ENCODE measurements around the gene KAZN.

DNA sequence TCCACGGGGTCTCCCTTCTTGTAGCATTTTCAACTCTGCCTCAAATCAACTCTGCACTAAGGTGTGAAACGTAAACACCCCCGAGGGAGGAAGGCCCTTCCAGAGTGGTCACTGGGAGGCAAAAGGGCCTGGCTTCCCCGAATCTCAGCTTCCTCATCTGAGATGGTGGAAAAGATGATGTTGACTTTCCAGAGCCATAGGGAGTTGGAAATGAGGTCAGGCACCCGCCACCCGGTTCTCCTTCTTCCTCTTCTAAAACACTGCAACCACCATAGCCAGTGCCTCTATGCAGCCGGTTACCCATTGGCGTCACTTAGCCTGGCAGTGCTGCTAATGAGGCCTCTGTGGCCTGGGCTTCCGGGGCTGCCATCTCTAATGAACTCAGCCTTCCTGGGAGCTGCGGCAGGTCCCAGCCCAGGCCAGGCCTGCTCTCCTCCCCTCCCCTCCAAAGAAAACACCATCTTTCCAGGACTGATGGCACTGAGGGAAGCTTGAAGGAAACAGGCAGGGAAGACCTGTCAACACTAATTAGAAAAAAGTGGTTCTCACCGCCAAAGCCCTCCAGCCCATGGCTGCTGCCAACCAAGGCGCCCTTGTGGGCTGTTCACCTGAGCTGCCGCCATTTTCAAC, 175.0 kb downstream of the KAZN start:
- TF ChIP-seq POLR2A (IDR thresholded peaks at IDR 0.05): no peak
- TF ChIP-seq, protein P1, sequence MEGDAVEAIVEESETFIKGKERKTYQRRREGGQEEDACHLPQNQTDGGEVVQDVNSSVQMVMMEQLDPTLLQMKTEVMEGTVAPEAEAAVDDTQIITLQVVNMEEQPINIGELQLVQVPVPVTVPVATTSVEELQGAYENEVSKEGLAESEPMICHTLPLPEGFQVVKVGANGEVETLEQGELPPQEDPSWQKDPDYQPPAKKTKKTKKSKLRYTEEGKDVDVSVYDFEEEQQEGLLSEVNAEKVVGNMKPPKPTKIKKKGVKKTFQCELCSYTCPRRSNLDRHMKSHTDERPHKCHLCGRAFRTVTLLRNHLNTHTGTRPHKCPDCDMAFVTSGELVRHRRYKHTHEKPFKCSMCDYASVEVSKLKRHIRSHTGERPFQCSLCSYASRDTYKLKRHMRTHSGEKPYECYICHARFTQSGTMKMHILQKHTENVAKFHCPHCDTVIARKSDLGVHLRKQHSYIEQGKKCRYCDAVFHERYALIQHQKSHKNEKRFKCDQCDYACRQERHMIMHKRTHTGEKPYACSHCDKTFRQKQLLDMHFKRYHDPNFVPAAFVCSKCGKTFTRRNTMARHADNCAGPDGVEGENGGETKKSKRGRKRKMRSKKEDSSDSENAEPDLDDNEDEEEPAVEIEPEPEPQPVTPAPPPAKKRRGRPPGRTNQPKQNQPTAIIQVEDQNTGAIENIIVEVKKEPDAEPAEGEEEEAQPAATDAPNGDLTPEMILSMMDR (IDR thresholded peaks at IDR 0.05): no peak
